ENCODE data around the gene MAPK12. TPM values are rescaled to one million over a fixed set of nuclear protein-coding genes. Genes with fewer than 3 reads are reported as not detected.

Gene MAPK12
- total and polyA plus RNA-seq, 4 donors, result 0.83 to 2.8 (median 1.9) TPM

DNA sequence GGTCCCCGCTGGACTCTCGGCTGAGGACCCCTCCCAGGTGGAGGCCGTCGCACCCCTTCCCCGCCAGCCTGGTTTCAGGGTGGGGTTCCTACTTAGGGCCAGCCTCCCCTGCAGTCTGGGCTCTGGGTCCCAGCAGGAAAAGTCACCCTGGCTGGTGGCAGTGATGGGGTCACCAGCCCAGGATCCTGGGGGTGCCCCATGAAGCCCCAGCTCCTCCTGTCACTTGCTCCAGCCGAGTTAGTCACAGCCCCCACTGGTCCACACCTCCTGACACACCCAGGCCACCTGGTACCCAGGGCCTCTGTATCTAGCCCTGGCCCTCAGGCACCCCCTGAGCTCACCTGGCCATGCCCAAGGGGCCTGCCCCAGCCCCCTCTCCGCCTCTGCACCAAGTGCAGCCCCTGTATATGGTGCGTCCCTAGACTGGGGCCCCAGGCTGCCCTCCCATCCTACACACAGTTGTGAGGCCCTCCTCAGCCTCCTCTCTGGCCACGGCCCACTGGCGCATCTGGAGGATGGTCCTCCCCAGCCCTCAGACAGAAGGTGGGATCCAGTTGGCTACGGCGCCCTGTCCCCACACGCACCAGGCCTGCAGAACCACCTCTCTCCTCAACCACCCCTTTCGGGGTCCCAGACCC lies 39.3 kb upstream of the MAPK12 start:
- Histone ChIP-seq H3K4me3 (ENCODE audit: low read depth in 1 of 3, low read length in 3 of 3) (no peak overlapping the region), H3K27ac (ENCODE audit: low read depth in 1 of 2, low read length in 2 of 2) (no peak overlapping the region), H3K9me3 (ENCODE audit: control insufficient read depth in 4 of 4, low read length in 3 of 4) (no peaks in the 10 kb centered on the region), H3K9ac (ENCODE audit: low read depth in 1 of 2, low read length in 2 of 2) (no peak overlapping the region), H3K36me3 (ENCODE audit: control insufficient read depth in 4 of 4, insufficient read depth in 3 of 4, low read depth in 1 of 4, low read length in 3 of 4) (no peaks in the 10 kb centered on the region), H3K27me3 (ENCODE audit: control insufficient read depth in 4 of 4, insufficient read depth in 4 of 4, low read length in 3 of 4) (no peaks in the 10 kb centered on the region), H3K4me1 (ENCODE audit: control insufficient read depth in 4 of 4, insufficient read depth in 4 of 4, low read length in 3 of 4) (peaks cover 49 to 92% (median 75%) of the 10 kb centered on the region in 4 donors)
- TF ChIP-seq HNF4A (conservative IDR thresholded peaks at IDR 0.05) (no peak), ZBTB33 (IDR thresholded peaks at IDR 0.05) (no peak), NR2F2 (IDR thresholded peaks at IDR 0.05) (no peak), RAD21 (IDR thresholded peaks at IDR 0.05) (no peak), GABPA (IDR thresholded peaks at IDR 0.05 in 1 of 2, conservative IDR thresholded peaks at IDR 0.05 in 1 of 2) (no peak), CTCF (IDR thresholded peaks at IDR 0.05; ENCODE audit: low read depth, low read length, missing input control) (no peak), HNF4G (IDR thresholded peaks at IDR 0.05) (no peak), JUND (IDR thresholded peaks at IDR 0.05) (no peak), ATF3 (IDR thresholded peaks at IDR 0.05) (no peak), FOXA1 (IDR thresholded peaks at IDR 0.05) (no peak), REST (IDR thresholded peaks at IDR 0.05) (no peak)
- TF ChIP-seq, protein P1, sequence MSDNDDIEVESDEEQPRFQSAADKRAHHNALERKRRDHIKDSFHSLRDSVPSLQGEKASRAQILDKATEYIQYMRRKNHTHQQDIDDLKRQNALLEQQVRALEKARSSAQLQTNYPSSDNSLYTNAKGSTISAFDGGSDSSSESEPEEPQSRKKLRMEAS (IDR thresholded peaks at IDR 0.05), result no peak
- DNase-seq (ENCODE audit: low spot score), result no peak
- 67% methylated on average over 14 of the region's 14 CpGs for WGBS

All from liver (tissue), 9 donors.